ENCODE data around the gene MTA3.

Gene MTA3

DNA sequence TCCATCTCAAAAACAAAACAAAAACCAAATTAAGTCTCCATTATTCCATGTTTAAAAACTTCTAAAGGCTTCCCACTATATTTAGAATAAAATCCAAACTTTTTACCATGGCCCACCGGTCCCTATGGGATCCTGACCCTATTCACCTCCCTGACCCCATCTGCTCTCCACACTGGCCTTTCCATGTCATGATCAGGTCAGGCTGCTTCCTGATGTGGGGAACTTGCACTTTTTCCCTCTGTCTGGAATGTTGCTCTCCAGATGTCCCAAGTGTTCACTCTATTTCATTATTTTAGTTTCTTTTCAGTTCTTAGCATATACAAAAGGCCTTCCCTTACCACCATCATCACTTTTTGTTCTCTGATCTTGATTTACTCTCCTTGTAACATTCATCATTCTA is 7.5 kb upstream of the MTA3 start:
- no peak for DNase-seq
- peaks cover 6% of the 10 kb centered on the region for H3K27me3 Mint-ChIP-seq (ENCODE audit: low read depth, poor library complexity)

DNA sequence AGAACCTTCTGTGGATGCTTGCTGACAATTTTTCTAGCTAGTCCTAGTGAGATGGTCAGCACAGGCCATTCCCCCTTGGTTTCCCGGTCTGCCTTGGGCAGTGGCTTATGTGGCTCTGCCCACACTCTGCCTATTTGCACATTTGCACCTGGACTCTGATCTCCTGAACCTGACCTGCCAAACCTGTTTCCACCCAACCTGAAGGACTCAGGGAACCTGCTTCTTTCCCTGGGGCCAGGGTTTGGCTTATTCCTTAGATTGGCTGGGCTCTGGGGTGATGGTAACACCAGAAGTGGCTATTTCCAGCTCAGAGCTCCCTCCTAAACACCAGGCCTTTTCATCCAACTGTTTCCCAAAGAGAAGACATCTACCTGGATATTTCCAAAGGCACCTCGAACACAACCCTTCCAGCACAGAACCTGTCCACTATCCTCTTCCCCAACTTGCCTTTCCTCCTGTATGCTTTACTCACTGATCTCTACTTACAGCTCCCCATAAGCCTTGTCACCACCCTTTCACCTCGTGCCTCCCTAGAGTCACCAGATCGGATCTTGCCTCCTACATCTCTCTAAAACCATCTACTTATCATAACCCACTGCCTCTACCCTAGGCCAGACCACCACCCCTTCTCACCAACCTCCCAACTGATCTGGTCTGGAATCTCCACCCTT is 5.8 kb upstream of the MTA3 start:
- peaks cover 50% of the 10 kb centered on the region for H3K4me1 Mint-ChIP-seq
- no peak overlapping the region for H3K27ac Mint-ChIP-seq
- TF ChIP-seq, protein P1, sequence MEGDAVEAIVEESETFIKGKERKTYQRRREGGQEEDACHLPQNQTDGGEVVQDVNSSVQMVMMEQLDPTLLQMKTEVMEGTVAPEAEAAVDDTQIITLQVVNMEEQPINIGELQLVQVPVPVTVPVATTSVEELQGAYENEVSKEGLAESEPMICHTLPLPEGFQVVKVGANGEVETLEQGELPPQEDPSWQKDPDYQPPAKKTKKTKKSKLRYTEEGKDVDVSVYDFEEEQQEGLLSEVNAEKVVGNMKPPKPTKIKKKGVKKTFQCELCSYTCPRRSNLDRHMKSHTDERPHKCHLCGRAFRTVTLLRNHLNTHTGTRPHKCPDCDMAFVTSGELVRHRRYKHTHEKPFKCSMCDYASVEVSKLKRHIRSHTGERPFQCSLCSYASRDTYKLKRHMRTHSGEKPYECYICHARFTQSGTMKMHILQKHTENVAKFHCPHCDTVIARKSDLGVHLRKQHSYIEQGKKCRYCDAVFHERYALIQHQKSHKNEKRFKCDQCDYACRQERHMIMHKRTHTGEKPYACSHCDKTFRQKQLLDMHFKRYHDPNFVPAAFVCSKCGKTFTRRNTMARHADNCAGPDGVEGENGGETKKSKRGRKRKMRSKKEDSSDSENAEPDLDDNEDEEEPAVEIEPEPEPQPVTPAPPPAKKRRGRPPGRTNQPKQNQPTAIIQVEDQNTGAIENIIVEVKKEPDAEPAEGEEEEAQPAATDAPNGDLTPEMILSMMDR (IDR thresholded peaks at IDR 0.05): no peak
- H3K36me3 Mint-ChIP-seq (ENCODE audit: low read depth): no peaks in the 10 kb centered on the region
- peaks cover 5% of the 10 kb centered on the region for H3K9me3 Mint-ChIP-seq
- DNase-seq: no peak
- H3K27me3 Mint-ChIP-seq (ENCODE audit: low read depth, poor library complexity): peaks cover 6% of the 10 kb centered on the region
- H3K4me3 Mint-ChIP-seq: no peak overlapping the region

More for the DNA sequence above, 7.5 kb upstream of the MTA3 start:
- no peaks in the 10 kb centered on the region for H3K36me3 Mint-ChIP-seq (ENCODE audit: low read depth)
- H3K4me3 Mint-ChIP-seq: no peak overlapping the region
- TF ChIP-seq, protein P1 (IDR thresholded peaks at IDR 0.05): no peak
- H3K9me3 Mint-ChIP-seq: peaks cover 5% of the 10 kb centered on the region
- peak overlapping the region; percentile 61 for H3K27ac Mint-ChIP-seq
- peaks cover 50% of the 10 kb centered on the region for H3K4me1 Mint-ChIP-seq

DNA sequence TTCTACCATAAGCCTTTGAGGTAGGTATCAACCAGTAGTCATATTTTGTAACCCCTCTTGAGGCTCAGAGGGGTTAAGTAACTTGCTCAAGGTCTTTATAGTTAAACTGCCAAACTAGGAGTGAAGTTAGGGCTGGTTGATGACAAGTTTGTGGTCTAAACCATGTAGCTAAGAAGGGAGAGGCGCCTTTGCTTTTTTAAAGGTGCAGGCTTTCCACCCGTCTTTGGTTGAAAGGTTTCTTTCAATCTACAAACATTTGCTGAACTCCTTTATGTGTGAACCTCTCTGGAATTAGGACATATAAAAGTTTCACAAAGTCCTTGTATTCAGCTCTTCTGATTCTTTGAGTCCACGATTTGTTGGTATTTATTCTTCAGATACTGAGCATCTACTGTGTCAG is 2.4 kb upstream of the MTA3 start:
- H3K27ac Mint-ChIP-seq: no peak overlapping the region
- DNase-seq: no peak
- peaks cover 51% of the 10 kb centered on the region for H3K4me1 Mint-ChIP-seq
- TF ChIP-seq, protein P1 (IDR thresholded peaks at IDR 0.05): no peak
- H3K36me3 Mint-ChIP-seq (ENCODE audit: low read depth): peaks cover 5% of the 10 kb centered on the region
- no peak overlapping the region for H3K4me3 Mint-ChIP-seq
- H3K27me3 Mint-ChIP-seq (ENCODE audit: low read depth, poor library complexity): peaks cover 2% of the 10 kb centered on the region
- H3K9me3 Mint-ChIP-seq: peaks cover 5% of the 10 kb centered on the region

DNA sequence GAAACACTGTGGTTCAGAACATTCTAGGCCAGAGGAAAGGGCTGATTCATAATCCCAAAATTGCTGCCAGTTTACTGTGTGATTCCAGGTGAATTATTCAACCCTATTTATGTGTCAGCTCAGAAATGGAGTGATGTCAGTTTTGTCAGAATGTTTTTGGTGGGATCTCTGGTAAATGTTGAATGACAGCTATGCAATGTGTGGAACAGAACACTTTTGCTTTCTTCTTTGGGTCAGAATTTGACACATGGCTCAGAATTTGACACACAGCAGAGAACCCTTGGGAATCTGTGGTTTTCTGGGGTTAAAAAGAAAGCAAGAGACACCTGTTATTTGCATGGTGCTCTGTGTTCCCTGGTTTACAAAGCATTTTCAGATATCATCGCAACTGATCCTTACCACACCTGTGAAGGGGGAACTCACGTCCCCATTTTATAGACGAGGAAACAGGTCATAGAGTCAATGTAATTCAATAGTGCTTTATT is 1.6 kb upstream of the MTA3 start:
- Mint-ChIP-seq H3K9me3 (peaks cover 5% of the 10 kb centered on the region), H3K27me3 (ENCODE audit: low read depth, poor library complexity) (peaks cover 2% of the 10 kb centered on the region), H3K4me1 (peaks cover 43% of the 10 kb centered on the region), H3K4me3 (no peak overlapping the region), H3K36me3 (ENCODE audit: low read depth) (peaks cover 13% of the 10 kb centered on the region), H3K27ac (no peak overlapping the region)
- TF ChIP-seq, protein P1 (IDR thresholded peaks at IDR 0.05): no peak
- no peak for DNase-seq

DNA sequence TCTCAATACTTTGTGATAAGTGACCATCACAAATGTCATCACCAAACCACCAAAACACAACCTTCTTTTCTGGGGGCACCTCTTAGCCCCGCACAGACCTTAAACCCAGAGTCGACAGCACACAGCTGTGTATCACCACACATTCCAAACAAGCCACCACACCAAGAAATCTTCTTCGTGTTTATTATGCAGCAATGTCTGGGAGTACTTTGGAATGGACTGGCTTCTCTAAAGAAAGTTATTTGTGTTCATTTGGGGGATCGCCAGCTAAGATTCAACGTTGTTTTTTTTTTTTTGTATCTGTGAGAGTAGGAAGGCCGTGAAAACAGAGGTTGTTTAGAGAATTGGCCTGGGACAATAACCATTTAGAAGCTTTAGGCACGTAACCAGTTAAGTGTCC is 1.1 kb upstream of the MTA3 start:
- TF ChIP-seq, protein P1 (IDR thresholded peaks at IDR 0.05): no peak
- no peak for DNase-seq
- Mint-ChIP-seq H3K36me3 (ENCODE audit: low read depth) (peaks cover 17% of the 10 kb centered on the region), H3K27me3 (ENCODE audit: low read depth, poor library complexity) (peaks cover 2% of the 10 kb centered on the region), H3K4me1 (peaks cover 39% of the 10 kb centered on the region), H3K4me3 (peak overlapping the region; percentile 81), H3K9me3 (peaks cover 5% of the 10 kb centered on the region), H3K27ac (no peak overlapping the region)

All from nephron progenitor cell (in vitro differentiated cells).